ENCODE measurements around the gene CACNA1H.

CACNA1H gene

DNA sequence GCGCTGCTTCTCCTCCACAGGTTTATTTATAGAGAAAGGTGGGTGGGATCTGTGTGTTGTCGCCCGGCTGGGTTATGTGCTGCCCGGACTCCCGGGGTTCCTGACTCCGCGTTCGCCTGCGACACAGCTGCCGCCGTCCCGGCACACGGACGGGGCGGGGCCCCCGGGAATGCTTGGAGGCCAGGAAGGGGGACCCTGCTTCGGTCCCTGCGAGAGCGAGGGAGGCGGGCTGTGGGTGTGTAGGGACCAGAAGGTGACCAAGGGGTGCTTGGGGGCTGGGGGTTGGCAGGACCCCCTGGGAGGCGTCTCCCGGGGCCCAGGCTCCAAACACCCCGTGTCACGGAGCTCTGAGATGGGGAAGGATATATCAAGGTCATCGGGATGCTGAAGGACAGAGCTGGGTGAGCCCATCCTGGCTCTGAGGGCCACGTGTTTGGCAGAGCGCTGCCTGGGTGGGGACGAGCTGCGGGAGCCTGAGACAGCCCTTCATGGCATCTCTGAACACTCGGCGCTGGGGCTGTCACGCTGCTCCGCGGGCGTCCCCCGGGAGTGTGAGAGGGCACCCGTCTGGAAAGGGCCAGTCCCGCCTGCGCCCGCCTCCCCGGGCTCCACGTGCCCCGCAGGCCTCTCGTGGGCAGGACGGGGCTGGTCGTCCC lies 4.2 kb downstream of the CACNA1H start:
- Histone ChIP-seq H3K27me3 (ENCODE audit: low read length) (no peaks in the 10 kb centered on the region), H3K9ac (ENCODE audit: low read length) (no peak overlapping the region), H3K36me3 (ENCODE audit: low read length) (no peaks in the 10 kb centered on the region), H3K27ac (ENCODE audit: low read depth, low read length) (no peak overlapping the region), H3K9me3 (ENCODE audit: insufficient read depth, low read length) (no peaks in the 10 kb centered on the region), H3K4me3 (ENCODE audit: insufficient read depth, low read length, poor library complexity, severe bottlenecking) (no peak overlapping the region), H3K79me2 (ENCODE audit: insufficient read depth, low read length) (no peaks in the 10 kb centered on the region), H3K4me2 (ENCODE audit: low read depth, low read length, poor library complexity, severe bottlenecking) (no peak overlapping the region), H3K9me2 (replicated peaks; ENCODE audit: insufficient read depth, low read length) (no peaks in the 10 kb centered on the region), H2AFZ (ENCODE audit: low read depth, low read length, severe bottlenecking) (no peak overlapping the region), H3F3A (ENCODE audit: insufficient read depth) (no peaks in the 10 kb centered on the region), H4K20me1 (ENCODE audit: low read depth, low read length) (no peaks in the 10 kb centered on the region)
- TF ChIP-seq EZH2phosphoT487 (conservative IDR thresholded peaks at IDR 0.05; ENCODE audit: low read length) = no peak
- no peak for TF ChIP-seq CTCF (IDR thresholded peaks at IDR 0.05; ENCODE audit: insufficient read depth, low read length, poor library complexity, severe bottlenecking)

DNA sequence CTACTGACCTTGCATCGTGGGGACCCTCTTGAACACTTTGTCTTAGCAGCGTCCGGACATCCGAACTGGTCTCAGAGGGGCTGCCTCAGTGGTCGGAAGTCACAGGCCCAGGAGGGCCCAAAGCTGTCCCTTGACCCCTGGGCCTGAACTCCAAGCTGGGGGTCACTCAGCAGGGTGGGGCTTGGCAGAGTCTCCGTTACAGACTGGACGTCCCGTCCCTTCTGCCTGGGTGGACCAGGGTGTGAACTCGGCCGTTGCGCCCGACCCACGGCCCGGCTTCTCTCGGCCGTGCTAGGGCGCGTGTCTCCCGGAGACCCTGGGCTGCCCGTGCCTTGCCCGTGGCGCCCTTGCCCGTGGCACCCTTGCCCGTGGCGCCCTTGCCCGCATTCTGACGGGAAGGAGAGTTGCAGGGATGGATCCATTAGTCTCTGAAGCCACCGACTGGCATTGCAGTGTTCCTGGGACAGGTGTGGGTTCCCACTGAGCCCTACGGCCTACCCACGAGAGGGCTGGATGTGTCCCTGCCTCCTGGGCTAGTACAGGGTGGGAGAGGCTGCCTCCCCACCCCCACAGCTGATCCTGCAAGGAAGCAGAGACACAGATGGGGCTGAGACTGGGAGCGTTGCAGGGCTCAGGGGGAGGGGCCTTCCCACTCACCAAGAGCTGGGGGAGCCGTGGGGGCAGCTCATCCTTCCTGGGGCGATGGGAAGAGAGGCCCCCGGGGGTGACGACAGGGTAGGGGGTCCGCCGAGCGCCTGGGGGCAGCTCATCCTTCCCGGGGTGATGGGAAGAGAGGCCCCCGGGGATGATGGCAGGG lies 4.9 kb downstream of the CACNA1H start:
- Histone ChIP-seq H4K20me1 (ENCODE audit: low read depth, low read length) (no peaks in the 10 kb centered on the region), H3K4me3 (ENCODE audit: insufficient read depth, low read length, poor library complexity, severe bottlenecking) (no peak overlapping the region), H3K79me2 (ENCODE audit: insufficient read depth, low read length) (no peaks in the 10 kb centered on the region)

DNA sequence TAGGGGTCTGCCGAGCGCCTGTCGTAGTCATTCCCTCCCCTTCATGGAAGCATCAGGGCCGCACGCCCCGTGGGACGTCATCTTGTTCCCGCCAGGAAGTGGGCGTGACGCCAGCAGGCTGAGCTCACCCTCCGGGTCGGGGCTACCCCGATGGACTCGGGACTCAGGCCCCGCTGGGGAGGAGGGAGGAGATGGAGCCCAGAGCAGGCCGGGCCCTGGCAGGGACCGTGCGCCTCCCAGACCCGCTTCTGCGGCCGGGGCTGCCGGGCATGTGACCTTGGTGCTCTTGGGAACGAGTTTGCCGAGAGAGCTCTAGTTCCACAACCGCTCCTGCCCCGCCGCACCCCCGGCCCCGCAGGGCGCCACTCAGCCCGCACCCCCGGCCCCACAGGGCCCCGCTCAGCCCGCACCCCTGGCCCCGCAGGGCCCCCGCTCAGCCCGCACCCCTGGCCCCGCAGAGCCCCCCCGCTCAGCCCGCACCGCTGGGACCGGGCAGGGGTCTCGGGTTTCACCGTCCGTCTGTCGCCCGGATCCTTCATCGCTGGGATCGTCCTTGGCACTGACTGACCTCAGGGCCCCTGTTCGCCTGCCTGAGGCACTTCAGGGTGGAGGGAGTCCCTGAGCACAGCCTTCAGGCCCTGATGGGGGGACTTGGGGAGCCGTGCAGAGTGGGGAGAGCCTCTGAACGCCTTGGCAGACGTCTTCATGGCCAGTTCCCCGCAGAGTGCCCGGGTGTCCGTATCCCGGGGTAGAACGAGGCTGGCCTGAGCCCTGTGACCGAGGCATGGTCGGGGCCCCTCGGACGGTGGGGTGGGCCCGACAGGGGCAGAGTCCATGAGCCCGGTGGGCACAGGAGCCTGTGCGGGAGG lies 5.8 kb downstream of the CACNA1H start:
- no peaks in the 10 kb centered on the region for H3K27me3 ChIP-seq (ENCODE audit: low read length)
- no peaks in the 10 kb centered on the region for H3F3A ChIP-seq (ENCODE audit: insufficient read depth)
- no peak overlapping the region for H3K9ac ChIP-seq (ENCODE audit: low read length)
- no peak overlapping the region for H3K27ac ChIP-seq (ENCODE audit: low read depth, low read length)
- H3K9me2 ChIP-seq (replicated peaks; ENCODE audit: insufficient read depth, low read length) = no peaks in the 10 kb centered on the region
- no peak overlapping the region for H3K4me3 ChIP-seq (ENCODE audit: insufficient read depth, low read length, poor library complexity, severe bottlenecking)
- no peaks in the 10 kb centered on the region for H3K36me3 ChIP-seq (ENCODE audit: low read length)
- no peaks in the 10 kb centered on the region for H3K79me2 ChIP-seq (ENCODE audit: insufficient read depth, low read length)
- H3K9me3 ChIP-seq (ENCODE audit: insufficient read depth, low read length) = no peaks in the 10 kb centered on the region
- TF ChIP-seq CTCF (IDR thresholded peaks at IDR 0.05; ENCODE audit: insufficient read depth, low read length, poor library complexity, severe bottlenecking) = no peak
- TF ChIP-seq EZH2phosphoT487 (conservative IDR thresholded peaks at IDR 0.05; ENCODE audit: low read length) = no peak
- H2AFZ ChIP-seq (ENCODE audit: low read depth, low read length, severe bottlenecking) = no peak overlapping the region
- no peaks in the 10 kb centered on the region for H4K20me1 ChIP-seq (ENCODE audit: low read depth, low read length)
- H3K4me2 ChIP-seq (ENCODE audit: low read depth, low read length, poor library complexity, severe bottlenecking) = no peak overlapping the region

More for the DNA sequence above, 4.9 kb downstream of the CACNA1H start:
- Histone ChIP-seq H3F3A (ENCODE audit: insufficient read depth) (no peaks in the 10 kb centered on the region), H3K4me2 (ENCODE audit: low read depth, low read length, poor library complexity, severe bottlenecking) (no peak overlapping the region), H3K27ac (ENCODE audit: low read depth, low read length) (no peak overlapping the region), H3K9me3 (ENCODE audit: insufficient read depth, low read length) (no peaks in the 10 kb centered on the region), H3K9ac (ENCODE audit: low read length) (no peak overlapping the region), H3K36me3 (ENCODE audit: low read length) (no peaks in the 10 kb centered on the region), H3K27me3 (ENCODE audit: low read length) (no peaks in the 10 kb centered on the region), H3K9me2 (replicated peaks; ENCODE audit: insufficient read depth, low read length) (no peaks in the 10 kb centered on the region), H2AFZ (ENCODE audit: low read depth, low read length, severe bottlenecking) (no peak overlapping the region)
- TF ChIP-seq CTCF (IDR thresholded peaks at IDR 0.05; ENCODE audit: insufficient read depth, low read length, poor library complexity, severe bottlenecking) (no peak), EZH2phosphoT487 (conservative IDR thresholded peaks at IDR 0.05; ENCODE audit: low read length) (no peak)

All from SU-DHL-6 (cell line).